Measurements from ENCODE around the gene YARS1.

DNA sequence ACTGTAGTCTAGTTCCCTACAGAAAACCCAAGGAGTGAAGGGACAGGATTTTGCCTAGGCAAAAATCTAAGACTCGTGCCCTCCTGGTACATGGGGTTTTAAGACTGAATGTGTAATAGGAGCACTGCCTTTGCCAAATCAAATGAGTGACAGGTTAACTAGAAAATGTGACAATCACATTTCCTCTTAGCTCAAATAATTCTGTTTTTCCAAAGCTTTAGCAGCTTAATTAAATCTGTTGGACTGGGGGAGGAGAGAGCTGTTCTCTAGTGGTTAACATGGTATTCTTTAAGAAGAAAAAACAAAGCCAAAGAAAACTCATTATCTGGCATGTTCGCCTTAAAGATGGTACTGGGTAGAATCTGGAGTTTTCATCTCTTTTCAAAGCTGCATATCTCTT, 41.0 kb upstream of the YARS1 start:
- no peak for TF ChIP-seq EZH2 (IDR thresholded peaks at IDR 0.05)
- TF ChIP-seq POLR2AphosphoS5 (IDR thresholded peaks at IDR 0.05; ENCODE audit: borderline replicate concordance, low read depth, low read length): no peak

All from SK-N-MC (cell line).